Measurements from ENCODE around the gene C4orf46.

The C4orf46 gene

DNA sequence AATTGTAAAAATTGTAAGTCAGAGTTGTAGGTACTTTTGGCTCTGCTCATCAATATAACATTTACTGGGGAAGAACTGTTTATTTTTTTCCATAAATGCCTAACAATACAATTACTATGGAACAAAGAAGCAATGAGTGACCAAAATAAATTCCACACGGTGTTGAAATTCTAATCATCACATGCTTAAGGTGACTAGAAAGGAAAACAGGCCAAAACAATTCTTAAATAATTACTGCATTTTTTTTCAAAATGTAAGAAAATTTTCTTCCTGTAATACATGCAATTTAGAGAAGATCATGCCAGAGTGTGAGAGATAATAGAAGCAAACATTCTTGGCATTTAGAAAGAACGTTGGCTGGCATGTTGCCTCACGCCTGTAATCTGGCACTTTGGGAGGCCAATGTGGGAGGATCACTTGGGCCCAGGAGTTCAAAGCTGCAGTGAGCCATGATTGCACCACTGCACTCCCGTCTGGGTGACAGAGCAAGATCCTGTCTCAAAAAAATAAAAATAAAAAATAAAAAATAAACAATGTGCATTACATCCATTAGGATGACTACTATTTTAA lies 22.5 kb downstream of the C4orf46 start:
- no peak for DNase-seq

- DNase-seq, result no peak
These were observed 26.9 kb downstream of the C4orf46 start for GRCh38 chr4:158644760-158645159.

- no peak for DNase-seq
These were observed 27.3 kb downstream of the C4orf46 start for GRCh38 chr4:158644356-158644755.

DNA sequence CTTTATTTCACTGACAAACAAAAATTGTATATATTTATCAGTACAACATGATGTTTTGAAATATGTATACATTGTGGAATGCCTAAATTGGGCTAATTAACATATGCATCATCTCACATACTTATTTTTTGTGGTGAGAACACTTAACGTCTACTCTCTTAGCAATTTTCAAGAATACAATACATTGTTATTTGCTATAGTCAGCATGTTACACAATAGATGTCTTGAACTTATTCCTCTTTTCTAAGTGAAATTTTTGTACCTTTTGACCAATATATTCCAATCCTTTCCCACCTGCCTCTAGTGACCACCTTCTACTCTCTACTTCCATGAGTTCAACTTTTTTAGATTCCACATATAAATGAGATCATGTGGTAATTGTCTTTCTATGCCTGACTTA lies 35.1 kb downstream of the C4orf46 start:
- DNase-seq, result no peak

- DNase-seq, result no peak
These were observed 40.8 kb downstream of the C4orf46 start for GRCh38 chr4:158630893-158631292.

DNA sequence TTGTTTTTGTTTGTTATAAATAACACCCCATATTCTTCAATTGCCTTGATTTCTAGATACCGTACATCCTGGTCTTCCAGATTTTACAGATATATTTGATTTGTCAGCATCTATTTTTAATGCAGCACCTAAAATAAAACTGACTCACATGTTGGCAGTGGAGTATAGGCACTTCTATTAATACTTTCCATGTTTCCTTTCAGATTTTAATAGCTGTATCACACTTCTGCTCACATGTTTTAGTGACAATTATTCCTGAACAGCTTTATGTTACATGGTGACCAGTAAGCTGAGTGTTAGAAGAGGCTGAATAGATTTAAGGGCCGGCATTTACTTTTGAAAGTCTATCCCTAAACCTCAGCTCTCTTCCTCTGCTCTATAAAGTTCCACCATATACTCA lies 46.1 kb downstream of the C4orf46 start:
- DNase-seq, result no peak

- DNase-seq, result peak; percentile 55 to 78
These were observed 46.7 kb downstream of the C4orf46 start for GRCh38 chr4:158624889-158625478.

DNA sequence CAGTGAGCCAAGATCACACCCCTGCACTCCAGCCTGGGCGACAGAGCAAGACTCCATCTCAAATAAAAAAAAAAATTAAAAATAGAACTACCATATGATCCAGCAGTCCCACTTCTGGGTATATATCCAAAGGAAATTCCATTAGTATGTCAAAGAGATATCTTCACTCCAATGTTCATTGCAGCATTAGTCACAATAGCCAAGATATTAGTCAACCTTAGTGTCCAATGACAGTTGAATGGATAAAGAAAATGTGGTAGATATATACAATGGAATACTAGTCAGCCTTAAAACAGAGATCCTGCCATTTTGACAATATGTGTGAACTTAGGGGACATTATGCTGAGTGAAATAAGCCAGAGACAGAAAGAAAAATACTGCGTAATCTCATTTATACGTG lies 49.4 kb downstream of the C4orf46 start:
- no peak for DNase-seq

- DNase-seq, result no peak
These were observed 50.0 kb downstream of the C4orf46 start for GRCh38 chr4:158621729-158622128.

- DNase-seq, result no peak
These were observed 53.7 kb downstream of the C4orf46 start for GRCh38 chr4:158617956-158618355.
